Astrocyte (in vitro differentiated cells and primary cell): ENCODE measurements around the gene DNAH14. TPM values are rescaled to one million over a fixed set of nuclear protein-coding genes. Genes with fewer than 3 reads are reported as not detected.
"Not testable (repeated sequence)": the region's sequence is repeated elsewhere in the genome, so short reads cannot be mapped to it uniquely, and the experiment has no call there.

Experiments used
- DNase-seq: peaks from one replicate; pipeline ENCODE4 v3.0.0-alpha.2; 2010; ENCODE audit warnings: low read depth
- FAIRE-seq: peaks from 2 replicates; lab custom pipeline; 2011; peaks lifted over from hg19 to GRCh38; lab: Jason Lieb, UNC
- H2AFZ ChIP-seq: 2 replicates; pipeline ENCODE4 v1.6.0; 2012; ENCODE audit warnings: low read depth, low read length, inconsistent platforms
- H3K27ac ChIP-seq: 2 replicates; pipeline ENCODE4 v1.5.1; 2011; ENCODE audit warnings: low read depth, low read length, inconsistent platforms
- H3K27me3 ChIP-seq: 2 replicates; pipeline ENCODE4 v1.6.0; 2011; ENCODE audit warnings: low read length, inconsistent platforms; ENCODE audit not compliant: insufficient read depth
- H3K36me3 ChIP-seq: 2 replicates; pipeline ENCODE4 v1.5.1; 2011; ENCODE audit warnings: low read length, inconsistent platforms; ENCODE audit not compliant: insufficient read depth
- H3K4me1 ChIP-seq: 2 replicates; pipeline ENCODE4 v1.5.1; 2011; ENCODE audit warnings: low read length, inconsistent platforms; ENCODE audit not compliant: insufficient read depth
- H3K4me2 ChIP-seq: 2 replicates; pipeline ENCODE4 v1.6.0; 2012; ENCODE audit warnings: low read length, inconsistent platforms
- H3K4me3 ChIP-seq: 2 replicates; pipeline ENCODE4 v1.5.1; 2011; ENCODE audit warnings: low read depth, mild to moderate bottlenecking, low read length, inconsistent platforms; ENCODE audit not compliant: insufficient read depth
- H3K79me2 ChIP-seq: 2 replicates; pipeline ENCODE4 v1.6.0; 2012; ENCODE audit warnings: mild to moderate bottlenecking, low read length, inconsistent platforms; ENCODE audit not compliant: insufficient read depth
- H3K9ac ChIP-seq: 2 replicates; pipeline ENCODE4 v1.6.0; 2012; ENCODE audit warnings: mild to moderate bottlenecking, low read length, inconsistent platforms
- H3K9me3 ChIP-seq: 2 replicates; pipeline ENCODE4 v1.5.1; 2012; ENCODE audit warnings: low read depth, mild to moderate bottlenecking, low read length, inconsistent platforms; ENCODE audit not compliant: insufficient read depth
- H4K20me1 ChIP-seq: 2 replicates; pipeline ENCODE4 v1.6.0; 2012; ENCODE audit warnings: low read length, inconsistent platforms; ENCODE audit not compliant: insufficient read depth
- H3K27ac Mint-ChIP-seq: one replicate; pipeline ENCODE4 v1.8.0; 2021; ENCODE audit warnings: mild to moderate bottlenecking, mixed read lengths; ENCODE audit not compliant: unreplicated experiment
- H3K27me3 Mint-ChIP-seq: one replicate; pipeline ENCODE4 v1.8.0; 2021; ENCODE audit warnings: low read depth, mixed read lengths; ENCODE audit not compliant: unreplicated experiment
- H3K36me3 Mint-ChIP-seq: one replicate; pipeline ENCODE4 v1.8.0; 2021; ENCODE audit warnings: low read depth, mixed read lengths; ENCODE audit not compliant: unreplicated experiment
- H3K4me1 Mint-ChIP-seq: one replicate; pipeline ENCODE4 v1.8.0; 2021; ENCODE audit warnings: low read depth, mixed read lengths; ENCODE audit not compliant: unreplicated experiment
- H3K4me3 Mint-ChIP-seq: one replicate; pipeline ENCODE4 v1.8.0; 2021; ENCODE audit warnings: mild to moderate bottlenecking, moderate library complexity, mixed read lengths; ENCODE audit not compliant: unreplicated experiment
- H3K9me3 Mint-ChIP-seq: one replicate; pipeline ENCODE4 v1.8.0; 2021; ENCODE audit warnings: mild to moderate bottlenecking, mixed read lengths; ENCODE audit not compliant: unreplicated experiment
- CTCF ChIP-seq: IDR thresholded peaks from 2 replicates; pipeline ENCODE4 v1.5.1; 2011; ENCODE audit warnings: low read depth, mild to moderate bottlenecking, inconsistent platforms, low read length, moderate library complexity; ENCODE audit not compliant: insufficient read depth
- EZH2 ChIP-seq: IDR thresholded peaks from 2 replicates; pipeline ENCODE4 v1.6.1; 2012; ENCODE audit warnings: mild to moderate bottlenecking, low read length, inconsistent platforms; ENCODE audit not compliant: insufficient read depth
- total RNA-seq: library from RNA; stranded (reverse); gene quantifications from 2 replicates; pipeline ENCODE4 v1.2.1, GENCODE V29; 2021

DNAH14 gene
- total RNA-seq, 1 donor from 2014 or later: 21.2 TPM

GRCh38 chr1:224945651-224946348, 16.3 kb downstream of the DNAH14 start:
- not testable (repeated sequence) for H4K20me1 ChIP-seq, H3K27ac Mint-ChIP-seq, H3K4me3 Mint-ChIP-seq, H3K27ac ChIP-seq, H3K36me3 Mint-ChIP-seq, H3K27me3 Mint-ChIP-seq, H3K9me3 Mint-ChIP-seq, H3K4me1 Mint-ChIP-seq, H3K79me2 ChIP-seq, DNase-seq, H3K36me3 ChIP-seq, H2AFZ ChIP-seq, H3K4me3 ChIP-seq, H3K4me1 ChIP-seq, H3K9ac ChIP-seq, FAIRE-seq, H3K9me3 ChIP-seq, H3K27me3 ChIP-seq, H3K4me2 ChIP-seq

- H3K36me3 Mint-ChIP-seq, H3K79me2 ChIP-seq, H3K9ac ChIP-seq, H3K4me2 ChIP-seq, FAIRE-seq, H3K4me1 ChIP-seq, H3K36me3 ChIP-seq, H3K9me3 ChIP-seq, H4K20me1 ChIP-seq, H3K27me3 ChIP-seq, H3K27ac Mint-ChIP-seq, H3K9me3 Mint-ChIP-seq, DNase-seq, H2AFZ ChIP-seq, H3K4me3 Mint-ChIP-seq, H3K27me3 Mint-ChIP-seq, H3K27ac ChIP-seq, H3K4me3 ChIP-seq, H3K4me1 Mint-ChIP-seq: not testable (repeated sequence)
Measured at GRCh38 chr1:224946349-224946691, 16.8 kb downstream of the DNAH14 start.

GRCh38 chr1:224957696-224958095, 28.2 kb downstream of the DNAH14 start:
- Histone ChIP-seq H3K79me2 (no peaks in the 10 kb centered on the region), H3K36me3 (no peaks in the 10 kb centered on the region), H3K4me2 (no peak overlapping the region), H3K27me3 (no peaks in the 10 kb centered on the region), H3K9me3 (no peaks in the 10 kb centered on the region), H4K20me1 (no peaks in the 10 kb centered on the region), H2AFZ (no peak overlapping the region), H3K4me1 (no peaks in the 10 kb centered on the region), H3K27ac (no peak overlapping the region), H3K4me3 (no peak overlapping the region), H3K9ac (no peak overlapping the region)
- no peaks in the 10 kb centered on the region for H3K27me3 Mint-ChIP-seq
- no peak overlapping the region for H3K27ac Mint-ChIP-seq
- DNase-seq (no peak), FAIRE-seq (no peak)
- peaks cover 7% of the 10 kb centered on the region for H3K36me3 Mint-ChIP-seq
- H3K9me3 Mint-ChIP-seq: no peaks in the 10 kb centered on the region
- no peak for TF ChIP-seq CTCF
- TF ChIP-seq EZH2: no peak
- no peaks in the 10 kb centered on the region for H3K4me1 Mint-ChIP-seq
- H3K4me3 Mint-ChIP-seq: no peak overlapping the region
